ENCODE data around the gene TRIM71. TPM values are rescaled to one million over a fixed set of nuclear protein-coding genes. Genes with fewer than 3 reads are reported as not detected.

Gene TRIM71
- total and polyA plus RNA-seq, 2 donors (not counting 1 experiment from before 2014, with no cell fraction given): not detected

GRCh38 chr3:32847528-32847927 lies 29.7 kb downstream of the TRIM71 start:
- ChIA-PET POLR2A (no interaction called here), CTCF (no interaction called here)
- Mint-ChIP-seq H3K27ac (no peak overlapping the region), H3K4me3 (no peak overlapping the region), H3K27me3 (no peaks in the 10 kb centered on the region), H3K9me3 (ENCODE audit: insufficient read depth) (no peaks in the 10 kb centered on the region), H3K4me1 (peaks cover 4% of the 10 kb centered on the region)
- no peak for TF ChIP-seq EZH2 (IDR thresholded peaks at IDR 0.05; ENCODE audit: borderline replicate concordance, insufficient read depth, low read depth, low read length, poor library complexity, severe bottlenecking)
- TF ChIP-seq CTCF (IDR thresholded peaks at IDR 0.05): no peak
- Histone ChIP-seq H2AFZ (ENCODE audit: insufficient read depth, low read depth, low read length, poor library complexity, severe bottlenecking) (no peak overlapping the region), H3K36me3 (replicated peaks in 1 of 2; ENCODE audit: control extremely low read depth in 1 of 2, control insufficient read depth in 1 of 2, extremely low read depth in 1 of 2, insufficient read depth in 2 of 2, low read length in 1 of 2) (no peaks in the 10 kb centered on the region), H3K9me3 (ENCODE audit: control extremely low read depth in 1 of 3, control insufficient read depth in 2 of 3, insufficient read depth in 1 of 3, low read length in 2 of 3) (no peaks in the 10 kb centered on the region), H4K20me1 (ENCODE audit: control insufficient read depth, insufficient read depth, low read length, poor library complexity, severe bottlenecking) (no peaks in the 10 kb centered on the region), H3K9ac (ENCODE audit: low read length) (no peak overlapping the region), H3K4me3 (ENCODE audit: control extremely low read depth in 1 of 5, extremely low read depth in 1 of 5, insufficient read depth in 1 of 5, low read depth in 2 of 5, low read length in 4 of 5) (no peak overlapping the region), H3K4me2 (replicated peaks; ENCODE audit: low read depth, low read length, poor library complexity, severe bottlenecking) (no peak overlapping the region), H3K4me1 (ENCODE audit: control insufficient read depth in 2 of 2, insufficient read depth in 2 of 2, low read length in 2 of 2) (peaks cover 0 to 5% of the 10 kb centered on the region in 2 donors), H3K79me2 (ENCODE audit: control insufficient read depth, insufficient read depth, low read length) (no peaks in the 10 kb centered on the region), H3K27ac (ENCODE audit: low read length in 2 of 2) (no peak overlapping the region), H3K27me3 (replicated peaks in 1 of 4; ENCODE audit: control extremely low read depth in 1 of 4, control insufficient read depth in 3 of 4, insufficient read depth in 4 of 4, low read length in 3 of 4) (no peaks in the 10 kb centered on the region)
- ATAC-seq (ENCODE audit: low read depth): no peak
- DNase-seq: no peak
- intact Hi-C loops (cut with micrococcal nuclease): no loop called here
- no CpG with 5 or more reads among the region's 1 CpG for WGBS (ENCODE audit: insufficient coverage)

DNA sequence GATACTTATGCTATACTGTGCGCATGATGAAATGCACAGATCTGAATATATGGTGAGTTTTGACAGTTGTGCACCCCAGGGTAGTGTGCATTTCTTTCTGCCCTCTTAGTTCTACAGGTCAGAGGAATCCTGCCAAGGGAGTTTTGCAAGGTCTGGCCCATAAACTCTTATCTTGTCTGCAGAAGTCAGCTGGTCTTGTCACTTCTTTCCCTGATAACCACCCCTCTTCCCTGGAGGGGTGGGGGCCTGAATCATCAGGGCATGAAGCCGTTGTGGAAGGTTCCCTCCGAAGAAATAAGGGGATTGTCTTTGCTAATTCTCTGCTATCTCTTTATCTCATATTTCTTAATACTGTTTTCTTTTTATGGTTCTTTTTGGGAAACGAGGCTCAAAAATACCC lies 30.4 kb downstream of the TRIM71 start:
- Histone ChIP-seq H3K27ac (ENCODE audit: low read length in 2 of 2) (no peak overlapping the region), H3K79me2 (ENCODE audit: control insufficient read depth, insufficient read depth, low read length) (no peaks in the 10 kb centered on the region), H3K36me3 (replicated peaks in 1 of 2; ENCODE audit: control extremely low read depth in 1 of 2, control insufficient read depth in 1 of 2, extremely low read depth in 1 of 2, insufficient read depth in 2 of 2, low read length in 1 of 2) (no peaks in the 10 kb centered on the region), H3K9me3 (ENCODE audit: control extremely low read depth in 1 of 3, control insufficient read depth in 2 of 3, insufficient read depth in 1 of 3, low read length in 2 of 3) (no peaks in the 10 kb centered on the region), H3K4me1 (ENCODE audit: control insufficient read depth in 2 of 2, insufficient read depth in 2 of 2, low read length in 2 of 2) (no peaks in the 10 kb centered on the region), H3K4me2 (replicated peaks; ENCODE audit: low read depth, low read length, poor library complexity, severe bottlenecking) (no peak overlapping the region), H3K27me3 (replicated peaks in 1 of 4; ENCODE audit: control extremely low read depth in 1 of 4, control insufficient read depth in 3 of 4, insufficient read depth in 4 of 4, low read length in 3 of 4) (no peaks in the 10 kb centered on the region), H2AFZ (ENCODE audit: insufficient read depth, low read depth, low read length, poor library complexity, severe bottlenecking) (no peak overlapping the region), H3K9ac (ENCODE audit: low read length) (no peak overlapping the region), H4K20me1 (ENCODE audit: control insufficient read depth, insufficient read depth, low read length, poor library complexity, severe bottlenecking) (no peaks in the 10 kb centered on the region), H3K4me3 (ENCODE audit: control extremely low read depth in 1 of 5, extremely low read depth in 1 of 5, insufficient read depth in 1 of 5, low read depth in 2 of 5, low read length in 4 of 5) (no peak overlapping the region)
- 91% methylated on average over 1 of the region's 4 CpGs for WGBS (ENCODE audit: insufficient coverage)
- intact Hi-C loops (cut with micrococcal nuclease): no loop called here
- ChIA-PET CTCF (no interaction called here), POLR2A (no interaction called here)
- Mint-ChIP-seq H3K9me3 (ENCODE audit: insufficient read depth) (no peaks in the 10 kb centered on the region), H3K4me1 (no peaks in the 10 kb centered on the region), H3K4me3 (no peak overlapping the region), H3K27ac (no peak overlapping the region), H3K27me3 (no peaks in the 10 kb centered on the region)
- ATAC-seq (ENCODE audit: low read depth) (no peak), DNase-seq (no peak)
- TF ChIP-seq EZH2 (IDR thresholded peaks at IDR 0.05; ENCODE audit: borderline replicate concordance, insufficient read depth, low read depth, low read length, poor library complexity, severe bottlenecking): no peak
- no peak for TF ChIP-seq CTCF (IDR thresholded peaks at IDR 0.05)
